ENCODE results near the gene SFSWAP.

The SFSWAP gene

DNA sequence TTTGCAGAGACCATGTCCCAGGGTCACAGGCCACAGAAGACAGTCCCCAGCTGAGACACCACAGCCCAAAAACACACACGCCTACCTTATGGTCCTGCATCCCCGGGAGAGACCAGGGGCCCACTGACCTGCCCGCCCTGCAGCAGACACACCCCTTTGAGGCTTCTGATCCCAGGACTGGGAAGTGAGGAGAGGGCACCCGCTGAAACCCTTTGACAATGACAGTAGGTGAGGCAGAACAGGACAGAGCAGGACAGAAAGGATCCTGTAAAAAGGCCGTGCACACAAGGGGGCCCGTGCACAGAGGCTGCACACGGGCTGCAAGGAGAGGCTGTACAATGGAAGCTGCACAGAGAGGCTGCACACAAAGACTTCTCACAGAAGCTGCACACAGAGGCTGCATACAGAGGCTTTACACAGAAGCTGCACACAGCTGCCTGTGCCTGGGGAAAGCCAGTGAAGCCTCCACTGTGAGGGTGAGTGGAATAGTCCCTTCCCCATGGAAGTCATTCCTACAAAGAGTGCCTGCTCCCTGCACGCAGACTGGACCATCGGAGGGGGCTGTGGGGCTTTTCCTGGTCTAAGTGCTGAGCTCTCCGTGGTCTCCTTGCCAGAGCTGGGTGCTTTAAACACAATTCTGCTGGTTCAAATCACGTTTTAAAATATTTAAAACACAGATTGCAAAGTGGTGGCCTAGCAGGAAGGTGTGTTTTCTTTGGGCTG is 16.6 kb upstream of the SFSWAP start (continued):
- TF ChIP-seq ARNTL (CRISPR knock-in tag; IDR thresholded peaks at IDR 0.05; ENCODE audit: borderline replicate concordance, low read depth) (no peak), GLIS3 (CRISPR knock-in tag; IDR thresholded peaks at IDR 0.05) (no peak)

DNA sequence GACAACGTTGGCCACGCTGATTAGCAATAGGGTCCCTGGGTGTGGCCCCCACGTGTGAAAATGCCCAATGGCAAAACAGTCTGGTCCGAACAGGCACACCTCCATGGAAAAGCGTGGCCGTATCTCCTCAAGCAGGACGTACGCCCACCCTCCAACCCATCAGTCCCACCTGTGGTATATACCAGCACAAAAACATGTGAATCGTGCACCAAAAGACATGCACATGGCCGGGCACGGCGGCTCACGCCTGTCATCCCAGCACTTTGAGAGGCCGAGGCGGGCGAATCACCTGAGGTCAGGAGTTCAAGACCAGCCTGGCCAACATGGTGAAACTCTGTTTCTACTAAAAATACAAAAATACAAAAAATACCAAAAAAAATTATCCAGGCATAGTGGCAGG is 14.9 kb upstream of the SFSWAP start:
- ATAC-seq = no peak
- no peak for TF ChIP-seq ESRRG (CRISPR knock-in tag; IDR thresholded peaks at IDR 0.05)
- no peak for TF ChIP-seq ZFP30 (CRISPR knock-in tag; IDR thresholded peaks at IDR 0.05)
- no peak for TF ChIP-seq TCF4 (CRISPR knock-in tag; IDR thresholded peaks at IDR 0.05; ENCODE audit: borderline replicate concordance)
- no peak for TF ChIP-seq ZFP3 (CRISPR knock-in tag; IDR thresholded peaks at IDR 0.05)
- TF ChIP-seq, protein P1, sequence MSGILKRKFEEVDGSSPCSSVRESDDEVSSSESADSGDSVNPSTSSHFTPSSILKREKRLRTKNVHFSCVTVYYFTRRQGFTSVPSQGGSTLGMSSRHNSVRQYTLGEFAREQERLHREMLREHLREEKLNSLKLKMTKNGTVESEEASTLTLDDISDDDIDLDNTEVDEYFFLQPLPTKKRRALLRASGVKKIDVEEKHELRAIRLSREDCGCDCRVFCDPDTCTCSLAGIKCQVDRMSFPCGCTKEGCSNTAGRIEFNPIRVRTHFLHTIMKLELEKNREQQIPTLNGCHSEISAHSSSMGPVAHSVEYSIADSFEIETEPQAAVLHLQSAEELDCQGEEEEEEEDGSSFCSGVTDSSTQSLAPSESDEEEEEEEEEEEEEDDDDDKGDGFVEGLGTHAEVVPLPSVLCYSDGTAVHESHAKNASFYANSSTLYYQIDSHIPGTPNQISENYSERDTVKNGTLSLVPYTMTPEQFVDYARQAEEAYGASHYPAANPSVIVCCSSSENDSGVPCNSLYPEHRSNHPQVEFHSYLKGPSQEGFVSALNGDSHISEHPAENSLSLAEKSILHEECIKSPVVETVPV (CRISPR knock-in tag; IDR thresholded peaks at IDR 0.05) = no peak
- TF ChIP-seq, protein P2, sequence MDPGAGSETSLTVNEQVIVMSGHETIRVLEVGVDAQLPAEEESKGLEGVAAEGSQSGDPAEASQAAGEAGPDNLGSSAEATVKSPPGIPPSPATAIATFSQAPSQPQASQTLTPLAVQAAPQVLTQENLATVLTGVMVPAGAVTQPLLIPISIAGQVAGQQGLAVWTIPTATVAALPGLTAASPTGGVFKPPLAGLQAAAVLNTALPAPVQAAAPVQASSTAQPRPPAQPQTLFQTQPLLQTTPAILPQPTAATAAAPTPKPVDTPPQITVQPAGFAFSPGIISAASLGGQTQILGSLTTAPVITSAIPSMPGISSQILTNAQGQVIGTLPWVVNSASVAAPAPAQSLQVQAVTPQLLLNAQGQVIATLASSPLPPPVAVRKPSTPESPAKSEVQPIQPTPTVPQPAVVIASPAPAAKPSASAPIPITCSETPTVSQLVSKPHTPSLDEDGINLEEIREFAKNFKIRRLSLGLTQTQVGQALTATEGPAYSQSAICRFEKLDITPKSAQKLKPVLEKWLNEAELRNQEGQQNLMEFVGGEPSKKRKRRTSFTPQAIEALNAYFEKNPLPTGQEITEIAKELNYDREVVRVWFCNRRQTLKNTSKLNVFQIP (CRISPR knock-in tag; IDR thresholded peaks at IDR 0.05; ENCODE audit: borderline replicate concordance, low read depth) = no peak
- TF ChIP-seq PPARA (CRISPR knock-in tag; IDR thresholded peaks at IDR 0.05; ENCODE audit: borderline replicate concordance) = no peak
- no peak for TF ChIP-seq RARB (CRISPR knock-in tag; IDR thresholded peaks at IDR 0.05)
- no peak for TF ChIP-seq ZNF8 (CRISPR knock-in tag; IDR thresholded peaks at IDR 0.05)
- TF ChIP-seq CSDC2 (CRISPR knock-in tag; IDR thresholded peaks at IDR 0.05) = no peak
- TF ChIP-seq ZNF565 (CRISPR knock-in tag; conservative IDR thresholded peaks at IDR 0.05; ENCODE audit: low read depth) = no peak
- no peak for TF ChIP-seq ZC3H10 (CRISPR knock-in tag; IDR thresholded peaks at IDR 0.05)

DNA sequence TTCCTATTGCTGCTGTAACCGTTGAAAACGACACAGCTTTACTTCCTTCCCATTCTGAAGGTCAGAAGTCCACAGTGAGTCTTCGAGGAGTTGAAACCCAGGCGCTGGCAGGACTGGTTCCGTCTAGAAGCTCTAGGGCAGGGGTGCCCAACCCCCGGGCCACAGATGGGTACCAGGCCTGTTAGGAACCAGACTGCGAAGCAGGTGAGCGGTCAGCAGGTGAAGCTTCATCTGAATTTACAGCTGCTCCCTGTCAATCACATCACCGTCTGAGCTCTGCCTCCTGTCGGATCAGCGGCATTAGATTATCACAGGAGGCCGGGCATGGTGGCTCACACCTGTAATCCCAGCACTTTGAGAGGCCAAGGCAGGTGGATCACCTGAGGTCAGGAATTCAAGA is 12.6 kb upstream of the SFSWAP start:
- ATAC-seq = no peak
- TF ChIP-seq TOX (CRISPR knock-in tag; IDR thresholded peaks at IDR 0.05; ENCODE audit: borderline replicate concordance) = no peak
- TF ChIP-seq CSDC2 (CRISPR knock-in tag; IDR thresholded peaks at IDR 0.05) = no peak
- TF ChIP-seq ZFP30 (CRISPR knock-in tag; IDR thresholded peaks at IDR 0.05) = no peak
- TF ChIP-seq, protein P2 (CRISPR knock-in tag; IDR thresholded peaks at IDR 0.05; ENCODE audit: borderline replicate concordance, low read depth) = no peak
- TF ChIP-seq ZNF8 (CRISPR knock-in tag; IDR thresholded peaks at IDR 0.05) = no peak
- TF ChIP-seq ARNTL (CRISPR knock-in tag; IDR thresholded peaks at IDR 0.05; ENCODE audit: borderline replicate concordance, low read depth) = no peak
- no peak for TF ChIP-seq GLIS3 (CRISPR knock-in tag; IDR thresholded peaks at IDR 0.05)
- TF ChIP-seq ZC3H10 (CRISPR knock-in tag; IDR thresholded peaks at IDR 0.05) = no peak
- no peak for TF ChIP-seq ISL1 (CRISPR knock-in tag; IDR thresholded peaks at IDR 0.05)
- no peak for TF ChIP-seq TCF4 (CRISPR knock-in tag; IDR thresholded peaks at IDR 0.05; ENCODE audit: borderline replicate concordance)
- TF ChIP-seq OSR1 (CRISPR knock-in tag; IDR thresholded peaks at IDR 0.05) = no peak
- TF ChIP-seq RARB (CRISPR knock-in tag; IDR thresholded peaks at IDR 0.05) = no peak
- TF ChIP-seq ZNF70 (CRISPR knock-in tag; IDR thresholded peaks at IDR 0.05) = no peak

DNA sequence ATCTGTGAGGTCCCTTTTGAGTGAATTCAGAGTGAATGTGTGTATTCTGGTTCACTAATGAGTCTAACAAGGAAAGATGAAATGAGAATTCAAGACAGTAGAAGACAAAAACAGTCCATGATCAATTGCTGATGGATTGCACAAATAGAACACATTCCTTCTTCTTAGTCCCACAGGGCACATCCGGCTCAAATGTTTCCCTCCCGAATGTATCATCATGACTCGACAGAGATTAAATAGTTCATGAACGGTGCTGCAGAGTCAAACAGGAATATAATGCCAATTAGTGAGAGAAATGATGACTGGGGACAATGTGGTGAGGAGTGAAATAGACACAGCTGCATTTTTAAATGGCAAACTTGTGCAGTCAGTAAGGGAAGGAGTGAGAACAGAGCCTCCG is 11.5 kb upstream of the SFSWAP start:
- TF ChIP-seq ZNF70 (CRISPR knock-in tag; IDR thresholded peaks at IDR 0.05) = no peak
- TF ChIP-seq OSR1 (CRISPR knock-in tag; IDR thresholded peaks at IDR 0.05) = no peak
- TF ChIP-seq ARNTL (CRISPR knock-in tag; IDR thresholded peaks at IDR 0.05; ENCODE audit: borderline replicate concordance, low read depth) = no peak
- no peak for TF ChIP-seq ZNF8 (CRISPR knock-in tag; IDR thresholded peaks at IDR 0.05)
- TF ChIP-seq GLIS3 (CRISPR knock-in tag; IDR thresholded peaks at IDR 0.05) = no peak
- TF ChIP-seq, protein P1 (CRISPR knock-in tag; IDR thresholded peaks at IDR 0.05) = no peak
- TF ChIP-seq PPARA (CRISPR knock-in tag; IDR thresholded peaks at IDR 0.05; ENCODE audit: borderline replicate concordance) = no peak
- no peak for TF ChIP-seq ESRRG (CRISPR knock-in tag; IDR thresholded peaks at IDR 0.05)
- TF ChIP-seq, protein P2 (CRISPR knock-in tag; IDR thresholded peaks at IDR 0.05; ENCODE audit: borderline replicate concordance, low read depth) = no peak
- TF ChIP-seq, protein P3, sequence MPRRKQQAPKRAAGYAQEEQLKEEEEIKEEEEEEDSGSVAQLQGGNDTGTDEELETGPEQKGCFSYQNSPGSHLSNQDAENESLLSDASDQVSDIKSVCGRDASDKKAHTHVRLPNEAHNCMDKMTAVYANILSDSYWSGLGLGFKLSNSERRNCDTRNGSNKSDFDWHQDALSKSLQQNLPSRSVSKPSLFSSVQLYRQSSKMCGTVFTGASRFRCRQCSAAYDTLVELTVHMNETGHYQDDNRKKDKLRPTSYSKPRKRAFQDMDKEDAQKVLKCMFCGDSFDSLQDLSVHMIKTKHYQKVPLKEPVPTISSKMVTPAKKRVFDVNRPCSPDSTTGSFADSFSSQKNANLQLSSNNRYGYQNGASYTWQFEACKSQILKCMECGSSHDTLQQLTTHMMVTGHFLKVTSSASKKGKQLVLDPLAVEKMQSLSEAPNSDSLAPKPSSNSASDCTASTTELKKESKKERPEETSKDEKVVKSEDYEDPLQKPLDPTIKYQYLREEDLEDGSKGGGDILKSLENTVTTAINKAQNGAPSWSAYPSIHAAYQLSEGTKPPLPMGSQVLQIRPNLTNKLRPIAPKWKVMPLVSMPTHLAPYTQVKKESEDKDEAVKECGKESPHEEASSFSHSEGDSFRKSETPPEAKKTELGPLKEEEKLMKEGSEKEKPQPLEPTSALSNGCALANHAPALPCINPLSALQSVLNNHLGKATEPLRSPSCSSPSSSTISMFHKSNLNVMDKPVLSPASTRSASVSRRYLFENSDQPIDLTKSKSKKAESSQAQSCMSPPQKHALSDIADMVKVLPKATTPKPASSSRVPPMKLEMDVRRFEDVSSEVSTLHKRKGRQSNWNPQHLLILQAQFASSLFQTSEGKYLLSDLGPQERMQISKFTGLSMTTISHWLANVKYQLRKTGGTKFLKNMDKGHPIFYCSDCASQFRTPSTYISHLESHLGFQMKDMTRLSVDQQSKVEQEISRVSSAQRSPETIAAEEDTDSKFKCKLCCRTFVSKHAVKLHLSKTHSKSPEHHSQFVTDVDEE (CRISPR knock-in tag; IDR thresholded peaks at IDR 0.05) = no peak
- no peak for TF ChIP-seq TCF4 (CRISPR knock-in tag; IDR thresholded peaks at IDR 0.05; ENCODE audit: borderline replicate concordance)
- TF ChIP-seq SNAI2 (CRISPR knock-in tag; IDR thresholded peaks at IDR 0.05) = no peak
- no peak for TF ChIP-seq ZNF565 (CRISPR knock-in tag; conservative IDR thresholded peaks at IDR 0.05; ENCODE audit: low read depth)
- TF ChIP-seq TOX (CRISPR knock-in tag; IDR thresholded peaks at IDR 0.05; ENCODE audit: borderline replicate concordance) = no peak
- no peak for TF ChIP-seq CSDC2 (CRISPR knock-in tag; IDR thresholded peaks at IDR 0.05)
- TF ChIP-seq ZFP3 (CRISPR knock-in tag; IDR thresholded peaks at IDR 0.05) = no peak
- ATAC-seq = no peak

Data from SK-N-SH treated with all-trans-retinoic acid at 6 μM for 48 hours (cell line).